HEK293 (cell line): Measurements from ENCODE around the gene NATD1.

Experiments
- CTCF ChIA-PET: fragments of 350-600 bp; formaldehyde crosslinking; extraction: SDS; loops from one replicate; lab custom pipeline; 2021; ENCODE audit warnings: antibody characterized with exemption; lab: Yijun Ruan, JAX
- POLR2A ChIA-PET: fragments of 300-600 bp; formaldehyde crosslinking; extraction: SDS; loops from one replicate; lab custom pipeline; 2020; ENCODE audit warnings: antibody characterized with exemption, inconsistent platforms; lab: Yijun Ruan, JAX
- H3K27ac ChIP-seq: fragments of 200-500 bp; sonication (Bioruptor generic); 2 replicates; pipeline ENCODE4 v1.5.1; 2014; ENCODE audit warnings: low read depth, low read length, control low read depth, inconsistent platforms; ENCODE audit errors: extremely low read depth
- H3K36me3 ChIP-seq, 2 experiments: fragments of 200-500 bp in 1 of 2; sonication (Bioruptor generic) in 1 of 2; 1 replicate in 1 of 2; 2 replicates in 1 of 2; pipeline ENCODE4 v1.5.1; 2014 to 2017; ENCODE audit warnings: inconsistent platforms in 2 of 2, low read length in 2 of 2; ENCODE audit not compliant: control insufficient read depth in 2 of 2, insufficient read depth in 1 of 2
- H3K4me1 ChIP-seq: fragments of 200-500 bp; sonication (Bioruptor generic); 2 replicates; pipeline ENCODE4 v1.5.1; 2014; ENCODE audit warnings: mild to moderate bottlenecking, low read length, inconsistent platforms; ENCODE audit not compliant: control insufficient read depth, insufficient read depth
- H3K4me3 ChIP-seq: 2 replicates; pipeline ENCODE4 v1.5.1; 2011; ENCODE audit warnings: low read depth, mild to moderate bottlenecking, control low read depth, low read length, moderate library complexity
- H3K9me3 ChIP-seq: fragments of 200-500 bp; sonication (Bioruptor generic); 2 replicates; pipeline ENCODE4 v1.5.1; 2014; ENCODE audit warnings: low read depth, low read length, inconsistent platforms; ENCODE audit not compliant: control insufficient read depth, insufficient read depth
- GLIS2 ChIP-seq: fragments of 450-650 bp; formaldehyde crosslinking; IDR thresholded peaks from 2 replicates; pipeline ENCODE4 v1.5.1; 2016; ENCODE audit warnings: missing biosample characterization, missing genetic modification characterization
- HOXC10 ChIP-seq: sonication (generic); formaldehyde crosslinking; IDR thresholded peaks from 2 replicates; pipeline ENCODE4 v1.8.1; 2023; ENCODE audit warnings: mild to moderate bottlenecking, missing genetic modification reagents
- KLF1 ChIP-seq: fragments of 450-650 bp; formaldehyde crosslinking; IDR thresholded peaks from 2 replicates; pipeline ENCODE4 v1.5.1; 2016; ENCODE audit warnings: missing biosample characterization, missing genetic modification characterization
- KLF10 ChIP-seq: fragments of 450-650 bp; IDR thresholded peaks from 2 replicates; pipeline ENCODE4 v1.5.1; 2018; ENCODE audit warnings: missing biosample characterization, mild to moderate bottlenecking, missing genetic modification characterization
- KLF16 ChIP-seq: fragments of 450-650 bp; formaldehyde crosslinking; IDR thresholded peaks from 2 replicates; pipeline ENCODE4 v1.5.1; 2017; ENCODE audit warnings: missing biosample characterization, missing genetic modification characterization
- PRDM1 ChIP-seq: fragments of 450-650 bp; formaldehyde crosslinking; IDR thresholded peaks from 2 replicates; pipeline ENCODE4; 2016; ENCODE audit warnings: missing biosample characterization, missing genetic modification characterization
- REPIN1 ChIP-seq: fragments of 450-650 bp; formaldehyde crosslinking; IDR thresholded peaks from 2 replicates; pipeline ENCODE4 v1.5.1; 2017; ENCODE audit warnings: missing biosample characterization, missing genetic modification characterization, low read depth
- YY2 ChIP-seq: fragments of 450-650 bp; formaldehyde crosslinking; IDR thresholded peaks from 2 replicates; pipeline ENCODE4 v1.5.1; 2016; ENCODE audit warnings: missing biosample characterization, missing genetic modification characterization
- ZEB2 ChIP-seq: fragments of 450-650 bp; formaldehyde crosslinking; IDR thresholded peaks from 2 replicates; pipeline ENCODE4 v1.5.1; 2016; ENCODE audit warnings: missing biosample characterization, missing genetic modification characterization
- ZNF138 ChIP-seq: fragments of 450-650 bp; formaldehyde crosslinking; IDR thresholded peaks from 2 replicates; pipeline ENCODE4 v1.5.1; 2016; ENCODE audit warnings: missing biosample characterization, missing genetic modification characterization, borderline replicate concordance
- ZNF146 ChIP-seq: fragments of 450-650 bp; formaldehyde crosslinking; IDR thresholded peaks from 2 replicates; pipeline ENCODE4 v1.5.1; 2016; ENCODE audit warnings: missing biosample characterization, missing genetic modification characterization
- ZNF2 ChIP-seq: fragments of 450-650 bp; formaldehyde crosslinking; IDR thresholded peaks from 2 replicates; pipeline ENCODE4 v1.5.1; 2016; ENCODE audit warnings: missing biosample characterization, missing genetic modification characterization
- ZNF248 ChIP-seq: fragments of 450-650 bp; formaldehyde crosslinking; IDR thresholded peaks from 2 replicates; pipeline ENCODE4 v1.5.1; 2017; ENCODE audit warnings: missing biosample characterization, missing genetic modification characterization
- ZNF292 ChIP-seq: fragments of 450-650 bp; formaldehyde crosslinking; IDR thresholded peaks from 2 replicates; pipeline ENCODE4 v1.5.1; 2016; ENCODE audit warnings: low read depth, missing biosample characterization, missing genetic modification characterization, borderline replicate concordance
- ZNF302 ChIP-seq: fragments of 450-650 bp; formaldehyde crosslinking; IDR thresholded peaks from 2 replicates; pipeline ENCODE4 v1.5.1; 2016; ENCODE audit warnings: missing biosample characterization, missing genetic modification characterization, low read depth
- ZNF596 ChIP-seq: fragments of 450-650 bp; IDR thresholded peaks from 2 replicates; pipeline ENCODE4 v1.5.0; 2018; ENCODE audit warnings: missing biosample characterization, mild to moderate bottlenecking, missing genetic modification characterization, moderate library complexity
- ZNF664 ChIP-seq: fragments of 450-650 bp; formaldehyde crosslinking; IDR thresholded peaks from 2 replicates; pipeline ENCODE4 v1.5.1; 2016; ENCODE audit warnings: missing biosample characterization, missing genetic modification characterization
- TF ChIP-seq, protein P1 (sequence below): fragments of 450-650 bp; formaldehyde crosslinking; IDR thresholded peaks from 2 replicates; pipeline ENCODE4 v1.5.1; 2016; ENCODE audit warnings: missing biosample characterization, missing genetic modification characterization
- TF ChIP-seq, protein P2 (sequence below): fragments of 450-650 bp; formaldehyde crosslinking; IDR thresholded peaks from 2 replicates; pipeline ENCODE4 v1.5.1; 2016; ENCODE audit warnings: missing biosample characterization, missing genetic modification characterization, borderline replicate concordance
- TF ChIP-seq, protein P3 (sequence below): fragments of 450-650 bp; formaldehyde crosslinking; IDR thresholded peaks from 2 replicates; pipeline ENCODE4 v1.5.1; 2016; ENCODE audit warnings: missing biosample characterization, missing genetic modification characterization
- TF ChIP-seq, protein P4 (sequence below): fragments of 450-650 bp; formaldehyde crosslinking; IDR thresholded peaks from 2 replicates; pipeline ENCODE4 v1.5.1; 2016; ENCODE audit warnings: missing biosample characterization, missing genetic modification characterization

The NATD1 gene

DNA sequence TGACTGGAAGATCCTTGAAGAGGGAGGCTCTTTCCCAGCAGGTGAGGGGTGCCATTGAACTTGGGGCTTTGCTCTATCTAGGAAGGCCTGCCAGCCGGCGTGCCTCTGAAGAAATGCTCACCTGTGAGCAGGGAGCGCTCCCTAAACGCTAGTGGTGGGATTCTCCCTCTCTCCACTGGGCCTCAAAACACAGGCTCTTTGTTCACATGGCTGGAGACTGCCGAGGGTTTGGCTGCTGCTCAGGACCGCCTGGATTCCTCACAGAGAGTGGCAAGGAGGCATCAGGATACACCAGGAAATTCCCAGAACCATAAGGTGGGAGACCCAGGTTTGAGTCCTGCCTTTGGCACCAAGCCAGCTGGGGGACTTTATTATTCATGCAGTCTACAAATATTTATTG lies 21.7 kb downstream of the NATD1 start (continued):
- TF ChIP-seq ZNF2 (tag by site-specific recombination) (no peak), ZNF248 (no peak), ZNF596 (tag by site-specific recombination) (no peak)

DNA sequence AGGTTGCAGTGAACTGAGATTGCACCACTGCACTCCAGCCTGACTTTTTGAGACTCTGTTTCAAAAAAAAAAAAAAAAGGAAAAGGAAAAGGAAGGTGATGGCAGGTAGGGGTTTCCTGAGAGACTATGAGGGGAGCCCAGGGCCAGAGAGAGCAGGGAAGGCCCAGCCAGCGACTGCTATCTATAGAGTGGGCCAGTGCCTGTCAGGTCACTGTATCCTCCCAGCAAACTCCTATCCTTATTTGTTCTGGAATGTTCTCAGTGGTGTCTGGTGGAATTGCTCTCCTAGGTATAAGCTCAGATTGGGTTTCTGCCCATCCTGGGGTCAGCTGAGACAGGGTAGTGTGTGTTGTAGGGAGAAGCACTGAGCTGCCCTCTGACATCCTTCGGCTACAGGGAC lies 24.4 kb downstream of the NATD1 start:
- ChIA-PET CTCF (interaction anchor here (0.6 kb wide), 2 partner anchors 109 to 161 kb away, joined by 3 read pairs; no protein-coding TSS in a partner anchor), POLR2A (no interaction called here)
- Histone ChIP-seq H3K9me3 (no peaks in the 10 kb centered on the region), H3K4me3 (no peak overlapping the region), H3K36me3 (no peaks in the 10 kb centered on the region), H3K4me1 (no peaks in the 10 kb centered on the region), H3K27ac (no peak overlapping the region)
- TF ChIP-seq REPIN1 (tag by site-specific recombination) = no peak
- TF ChIP-seq, protein P1, sequence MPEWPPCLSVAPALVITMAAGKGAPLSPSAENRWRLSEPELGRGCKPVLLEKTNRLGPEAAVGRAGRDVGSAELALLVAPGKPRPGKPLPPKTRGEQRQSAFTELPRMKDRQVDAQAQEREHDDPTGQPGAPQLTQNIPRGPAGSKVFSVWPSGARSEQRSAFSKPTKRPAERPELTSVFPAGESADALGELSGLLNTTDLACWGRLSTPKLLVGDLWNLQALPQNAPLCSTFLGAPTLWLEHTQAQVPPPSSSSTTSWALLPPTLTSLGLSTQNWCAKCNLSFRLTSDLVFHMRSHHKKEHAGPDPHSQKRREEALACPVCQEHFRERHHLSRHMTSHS (tag by site-specific recombination) = no peak
- no peak for TF ChIP-seq KLF1 (tag by site-specific recombination)
- TF ChIP-seq YY2 (tag by site-specific recombination) = no peak
- no peak for TF ChIP-seq ZNF138 (tag by site-specific recombination)
- TF ChIP-seq, protein P2, sequence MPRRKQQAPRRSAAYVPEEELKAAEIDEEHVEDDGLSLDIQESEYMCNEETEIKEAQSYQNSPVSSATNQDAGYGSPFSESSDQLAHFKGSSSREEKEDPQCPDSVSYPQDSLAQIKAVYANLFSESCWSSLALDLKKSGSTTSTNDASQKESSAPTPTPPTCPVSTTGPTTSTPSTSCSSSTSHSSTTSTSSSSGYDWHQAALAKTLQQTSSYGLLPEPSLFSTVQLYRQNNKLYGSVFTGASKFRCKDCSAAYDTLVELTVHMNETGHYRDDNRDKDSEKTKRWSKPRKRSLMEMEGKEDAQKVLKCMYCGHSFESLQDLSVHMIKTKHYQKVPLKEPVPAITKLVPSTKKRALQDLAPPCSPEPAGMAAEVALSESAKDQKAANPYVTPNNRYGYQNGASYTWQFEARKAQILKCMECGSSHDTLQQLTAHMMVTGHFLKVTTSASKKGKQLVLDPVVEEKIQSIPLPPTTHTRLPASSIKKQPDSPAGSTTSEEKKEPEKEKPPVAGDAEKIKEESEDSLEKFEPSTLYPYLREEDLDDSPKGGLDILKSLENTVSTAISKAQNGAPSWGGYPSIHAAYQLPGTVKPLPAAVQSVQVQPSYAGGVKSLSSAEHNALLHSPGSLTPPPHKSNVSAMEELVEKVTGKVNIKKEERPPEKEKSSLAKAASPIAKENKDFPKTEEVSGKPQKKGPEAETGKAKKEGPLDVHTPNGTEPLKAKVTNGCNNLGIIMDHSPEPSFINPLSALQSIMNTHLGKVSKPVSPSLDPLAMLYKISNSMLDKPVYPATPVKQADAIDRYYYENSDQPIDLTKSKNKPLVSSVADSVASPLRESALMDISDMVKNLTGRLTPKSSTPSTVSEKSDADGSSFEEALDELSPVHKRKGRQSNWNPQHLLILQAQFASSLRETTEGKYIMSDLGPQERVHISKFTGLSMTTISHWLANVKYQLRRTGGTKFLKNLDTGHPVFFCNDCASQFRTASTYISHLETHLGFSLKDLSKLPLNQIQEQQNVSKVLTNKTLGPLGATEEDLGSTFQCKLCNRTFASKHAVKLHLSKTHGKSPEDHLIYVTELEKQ (tag by site-specific recombination) = no peak
- TF ChIP-seq HOXC10 (CRISPR knock-in tag) = no peak
- TF ChIP-seq KLF16 (tag by site-specific recombination) = no peak
- TF ChIP-seq KLF10 = no peak
- TF ChIP-seq ZNF664 (tag by site-specific recombination) = no peak
- TF ChIP-seq ZNF146 (tag by site-specific recombination) = no peak
- TF ChIP-seq, protein P3, sequence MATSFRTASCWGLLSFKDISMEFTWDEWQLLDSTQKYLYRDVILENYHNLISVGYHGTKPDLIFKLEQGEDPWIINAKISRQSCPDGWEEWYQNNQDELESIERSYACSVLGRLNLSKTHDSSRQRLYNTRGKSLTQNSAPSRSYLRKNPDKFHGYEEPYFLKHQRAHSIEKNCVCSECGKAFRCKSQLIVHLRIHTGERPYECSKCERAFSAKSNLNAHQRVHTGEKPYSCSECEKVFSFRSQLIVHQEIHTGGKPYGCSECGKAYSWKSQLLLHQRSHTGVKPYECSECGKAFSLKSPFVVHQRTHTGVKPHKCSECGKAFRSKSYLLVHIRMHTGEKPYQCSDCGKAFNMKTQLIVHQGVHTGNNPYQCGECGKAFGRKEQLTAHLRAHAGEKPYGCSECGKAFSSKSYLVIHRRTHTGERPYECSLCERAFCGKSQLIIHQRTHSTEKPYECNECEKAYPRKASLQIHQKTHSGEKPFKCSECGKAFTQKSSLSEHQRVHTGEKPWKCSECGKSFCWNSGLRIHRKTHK (tag by site-specific recombination) = no peak
- TF ChIP-seq, protein P4, sequence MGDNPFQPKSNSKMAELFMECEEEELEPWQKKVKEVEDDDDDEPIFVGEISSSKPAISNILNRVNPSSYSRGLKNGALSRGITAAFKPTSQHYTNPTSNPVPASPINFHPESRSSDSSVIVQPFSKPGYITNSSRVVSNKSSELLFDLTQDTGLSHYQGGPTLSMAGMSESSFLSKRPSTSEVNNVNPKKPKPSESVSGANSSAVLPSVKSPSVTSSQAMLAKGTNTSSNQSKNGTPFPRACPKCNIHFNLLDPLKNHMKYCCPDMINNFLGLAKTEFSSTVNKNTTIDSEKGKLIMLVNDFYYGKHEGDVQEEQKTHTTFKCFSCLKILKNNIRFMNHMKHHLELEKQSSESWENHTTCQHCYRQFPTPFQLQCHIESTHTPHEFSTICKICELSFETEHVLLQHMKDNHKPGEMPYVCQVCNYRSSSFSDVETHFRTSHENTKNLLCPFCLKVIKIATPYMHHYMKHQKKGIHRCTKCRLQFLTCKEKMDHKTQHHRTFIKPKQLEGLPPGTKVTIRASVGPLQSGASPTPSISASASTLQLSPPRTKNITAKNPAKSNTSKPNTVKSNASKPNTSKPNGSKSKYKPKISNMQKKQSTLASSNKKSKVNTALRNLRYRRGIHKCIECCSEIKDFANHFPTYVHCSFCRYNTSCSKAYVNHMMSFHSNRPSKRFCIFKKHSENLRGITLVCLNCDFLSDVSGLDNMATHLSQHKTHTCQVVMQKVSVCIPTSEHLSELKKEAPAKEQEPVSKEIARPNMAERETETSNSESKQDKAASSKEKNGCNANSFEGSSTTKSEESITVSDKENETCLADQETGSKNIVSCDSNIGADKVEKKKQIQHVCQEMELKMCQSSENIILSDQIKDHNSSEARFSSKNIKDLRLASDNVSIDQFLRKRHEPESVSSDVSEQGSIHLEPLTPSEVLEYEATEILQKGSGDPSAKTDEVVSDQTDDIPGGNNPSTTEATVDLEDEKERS (tag by site-specific recombination) = no peak
- TF ChIP-seq GLIS2 = no peak
- no peak for TF ChIP-seq ZEB2 (tag by site-specific recombination)
- TF ChIP-seq PRDM1 (tag by site-specific recombination) = no peak
- TF ChIP-seq ZNF302 (tag by site-specific recombination) = no peak
- TF ChIP-seq ZNF292 (tag by site-specific recombination) = no peak
